Kidney capillary endothelial cell (primary cell): ENCODE data around the gene C19orf73.
A peak's percentile ranks its signal among the peaks of the same experiment; 100 is the strongest.
"Not testable (repeated sequence)": the region's sequence is repeated elsewhere in the genome, so short reads cannot be mapped to it uniquely, and the experiment has no call there.

ENCODE experiments used
- DNase-seq: peaks from one replicate; pipeline ENCODE4 v3.0.0-alpha.2; 2018; ENCODE audit warnings: low spot score

The C19orf73 gene

GRCh38 chr19:49101160-49101559 is 17.8 kb downstream of the C19orf73 start:
- no peak for DNase-seq

- no peak for DNase-seq
Observed at GRCh38 chr19:49098795-49099194, 20.1 kb downstream of the C19orf73 start.

- DNase-seq, result peak; percentile 62
Observed at GRCh38 chr19:49097453-49098288, 21.3 kb downstream of the C19orf73 start.

- no peak for DNase-seq
Observed at GRCh38 chr19:49094505-49095482, 24.1 kb downstream of the C19orf73 start.

- no peak for DNase-seq
Observed at GRCh38 chr19:49092686-49093085, 26.3 kb downstream of the C19orf73 start.

GRCh38 chr19:49091391-49092038 is 27.4 kb downstream of the C19orf73 start:
- DNase-seq, result no peak

GRCh38 chr19:49086296-49086695 is 32.6 kb downstream of the C19orf73 start:
- no peak for DNase-seq

- DNase-seq, result no peak
Observed at GRCh38 chr19:49085868-49086232, 33.1 kb downstream of the C19orf73 start.

GRCh38 chr19:49085020-49085867 is 33.7 kb downstream of the C19orf73 start, which contains the start of gene SNRNP70:
Gene SNRNP70 (plus strand): TSS chr19:49085451. CDS start chr19:49086415, 964 bp downstream.
- peak; percentile 99 for DNase-seq

- no peak for DNase-seq
Observed at GRCh38 chr19:49084206-49085019, 34.5 kb downstream of the C19orf73 start.

- DNase-seq, result no peak
Observed at GRCh38 chr19:49081273-49081672, 37.7 kb downstream of the C19orf73 start.

- DNase-seq, result no peak
Observed at GRCh38 chr19:49080392-49080791, 38.6 kb downstream of the C19orf73 start.

- not testable (repeated sequence) for DNase-seq
Observed at GRCh38 chr19:49074869-49075268, 44.1 kb downstream of the C19orf73 start.

GRCh38 chr19:49073514-49074378 is 45.2 kb downstream of the C19orf73 start:
- no peak for DNase-seq

- DNase-seq, result no peak
Observed at GRCh38 chr19:49071860-49072547, 46.9 kb downstream of the C19orf73 start.

GRCh38 chr19:49070416-49070815 is 48.5 kb downstream of the C19orf73 start:
- DNase-seq, result no peak

GRCh38 chr19:49069026-49069425 is 49.9 kb downstream of the C19orf73 start:
- no peak for DNase-seq
